Astrocyte (in vitro differentiated cells and primary cell): ENCODE measurements around the gene KCNAB1. TPM values are rescaled to one million over a fixed set of nuclear protein-coding genes. Genes with fewer than 3 reads are reported as not detected.

ENCODE experiments used
- DNase-seq: peaks from one replicate; pipeline ENCODE4 v3.0.0-alpha.2; 2010; ENCODE audit warnings: low read depth
- FAIRE-seq: peaks from 2 replicates; lab custom pipeline; 2011; peaks lifted over from hg19 to GRCh38; lab: Jason Lieb, UNC
- H2AFZ ChIP-seq: 2 replicates; pipeline ENCODE4 v1.6.0; 2012; ENCODE audit warnings: low read depth, low read length, inconsistent platforms
- H3K27ac ChIP-seq: 2 replicates; pipeline ENCODE4 v1.5.1; 2011; ENCODE audit warnings: low read depth, low read length, inconsistent platforms
- H3K27me3 ChIP-seq: 2 replicates; pipeline ENCODE4 v1.6.0; 2011; ENCODE audit warnings: low read length, inconsistent platforms; ENCODE audit not compliant: insufficient read depth
- H3K36me3 ChIP-seq: 2 replicates; pipeline ENCODE4 v1.5.1; 2011; ENCODE audit warnings: low read length, inconsistent platforms; ENCODE audit not compliant: insufficient read depth
- H3K4me1 ChIP-seq: 2 replicates; pipeline ENCODE4 v1.5.1; 2011; ENCODE audit warnings: low read length, inconsistent platforms; ENCODE audit not compliant: insufficient read depth
- H3K4me2 ChIP-seq: 2 replicates; pipeline ENCODE4 v1.6.0; 2012; ENCODE audit warnings: low read length, inconsistent platforms
- H3K4me3 ChIP-seq: 2 replicates; pipeline ENCODE4 v1.5.1; 2011; ENCODE audit warnings: low read depth, mild to moderate bottlenecking, low read length, inconsistent platforms; ENCODE audit not compliant: insufficient read depth
- H3K79me2 ChIP-seq: 2 replicates; pipeline ENCODE4 v1.6.0; 2012; ENCODE audit warnings: mild to moderate bottlenecking, low read length, inconsistent platforms; ENCODE audit not compliant: insufficient read depth
- H3K9ac ChIP-seq: 2 replicates; pipeline ENCODE4 v1.6.0; 2012; ENCODE audit warnings: mild to moderate bottlenecking, low read length, inconsistent platforms
- H3K9me3 ChIP-seq: 2 replicates; pipeline ENCODE4 v1.5.1; 2012; ENCODE audit warnings: low read depth, mild to moderate bottlenecking, low read length, inconsistent platforms; ENCODE audit not compliant: insufficient read depth
- H4K20me1 ChIP-seq: 2 replicates; pipeline ENCODE4 v1.6.0; 2012; ENCODE audit warnings: low read length, inconsistent platforms; ENCODE audit not compliant: insufficient read depth
- H3K27ac Mint-ChIP-seq: one replicate; pipeline ENCODE4 v1.8.0; 2021; ENCODE audit warnings: mild to moderate bottlenecking, mixed read lengths; ENCODE audit not compliant: unreplicated experiment
- H3K27me3 Mint-ChIP-seq: one replicate; pipeline ENCODE4 v1.8.0; 2021; ENCODE audit warnings: low read depth, mixed read lengths; ENCODE audit not compliant: unreplicated experiment
- H3K36me3 Mint-ChIP-seq: one replicate; pipeline ENCODE4 v1.8.0; 2021; ENCODE audit warnings: low read depth, mixed read lengths; ENCODE audit not compliant: unreplicated experiment
- H3K4me1 Mint-ChIP-seq: one replicate; pipeline ENCODE4 v1.8.0; 2021; ENCODE audit warnings: low read depth, mixed read lengths; ENCODE audit not compliant: unreplicated experiment
- H3K4me3 Mint-ChIP-seq: one replicate; pipeline ENCODE4 v1.8.0; 2021; ENCODE audit warnings: mild to moderate bottlenecking, moderate library complexity, mixed read lengths; ENCODE audit not compliant: unreplicated experiment
- H3K9me3 Mint-ChIP-seq: one replicate; pipeline ENCODE4 v1.8.0; 2021; ENCODE audit warnings: mild to moderate bottlenecking, mixed read lengths; ENCODE audit not compliant: unreplicated experiment
- CTCF ChIP-seq: IDR thresholded peaks from 2 replicates; pipeline ENCODE4 v1.5.1; 2011; ENCODE audit warnings: low read depth, mild to moderate bottlenecking, inconsistent platforms, low read length, moderate library complexity; ENCODE audit not compliant: insufficient read depth
- EZH2 ChIP-seq: IDR thresholded peaks from 2 replicates; pipeline ENCODE4 v1.6.1; 2012; ENCODE audit warnings: mild to moderate bottlenecking, low read length, inconsistent platforms; ENCODE audit not compliant: insufficient read depth
- total RNA-seq: library from RNA; stranded (reverse); gene quantifications from 2 replicates; pipeline ENCODE4 v1.2.1, GENCODE V29; 2021

The KCNAB1 gene
- total RNA-seq, 1 donor from 2014 or later, result 0.30 TPM

GRCh38 chr3:156542101-156543042 lies 422.0 kb downstream of the KCNAB1 start:
- TF ChIP-seq CTCF (no peak), EZH2 (no peak)
- Histone ChIP-seq H3K4me2 (no peak overlapping the region), H3K27ac (peak overlapping the region; percentile 25), H3K4me3 (no peak overlapping the region), H4K20me1 (peaks cover 68% of the 10 kb centered on the region), H3K27me3 (no peaks in the 10 kb centered on the region), H3K9me3 (no peaks in the 10 kb centered on the region), H3K36me3 (peaks cover 79% of the 10 kb centered on the region), H3K4me1 (peaks cover 4% of the 10 kb centered on the region), H3K9ac (no peak overlapping the region), H3K79me2 (peaks cover 62% of the 10 kb centered on the region), H2AFZ (no peak overlapping the region)
- Mint-ChIP-seq H3K36me3 (peaks cover 19% of the 10 kb centered on the region), H3K27me3 (no peaks in the 10 kb centered on the region), H3K4me3 (no peak overlapping the region), H3K4me1 (peaks cover 54% of the 10 kb centered on the region), H3K27ac (peak overlapping the region; percentile 69), H3K9me3 (no peaks in the 10 kb centered on the region)
- DNase-seq (no peak), FAIRE-seq (no peak)

DNA sequence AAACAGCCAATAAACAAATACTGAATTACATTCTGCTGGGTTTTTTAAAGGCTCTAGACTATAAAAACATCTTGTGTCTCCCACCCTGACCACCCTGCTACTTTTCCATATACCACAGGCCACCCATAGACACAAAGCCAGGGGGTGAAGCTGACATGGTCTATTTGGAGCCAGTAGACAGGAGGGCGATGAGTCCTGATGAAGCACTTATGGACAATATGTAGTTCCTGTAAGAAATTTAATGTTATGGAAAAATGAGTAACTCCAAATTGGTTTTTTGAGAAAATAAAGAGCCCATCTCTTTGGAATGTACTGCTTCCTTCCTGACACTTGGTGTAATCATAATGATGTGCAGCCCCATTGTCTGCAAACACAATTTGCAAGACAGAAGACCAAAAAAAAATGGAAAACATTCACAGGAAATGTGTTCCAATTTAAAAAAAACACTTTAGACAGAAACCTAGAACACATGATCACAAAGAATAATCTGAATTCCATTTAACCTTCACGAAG lies 422.7 kb downstream of the KCNAB1 start:
- Mint-ChIP-seq H3K36me3 (peaks cover 21% of the 10 kb centered on the region), H3K9me3 (no peaks in the 10 kb centered on the region), H3K27ac (peak overlapping the region; percentile 69), H3K4me3 (no peak overlapping the region), H3K27me3 (no peaks in the 10 kb centered on the region), H3K4me1 (peaks cover 55% of the 10 kb centered on the region)
- peaks cover 11% of the 10 kb centered on the region for H3K4me1 ChIP-seq
- H4K20me1 ChIP-seq, result peaks cover 75% of the 10 kb centered on the region
- H3K36me3 ChIP-seq, result peaks cover 86% of the 10 kb centered on the region
- H3K79me2 ChIP-seq, result peaks cover 69% of the 10 kb centered on the region
- DNase-seq, result no peak
- no peak overlapping the region for H2AFZ ChIP-seq
- H3K27me3 ChIP-seq, result no peaks in the 10 kb centered on the region
- H3K27ac ChIP-seq, result peak overlapping the region; percentile 25
- no peaks in the 10 kb centered on the region for H3K9me3 ChIP-seq
- no peak for TF ChIP-seq CTCF
- no peak for TF ChIP-seq EZH2
- no peak overlapping the region for H3K9ac ChIP-seq
- H3K4me2 ChIP-seq, result no peak overlapping the region
- FAIRE-seq, result no peak
- no peak overlapping the region for H3K4me3 ChIP-seq
